HG02943 (cell line): ENCODE data around the gene MSI2.

Source experiments
- ATAC-seq: cut with Tn5 transposase; IDR thresholded peaks from one replicate; pipeline ENCODE4 v1.9.1; 2021; ENCODE audit warnings: mild to moderate bottlenecking, low read depth, moderate library complexity; ENCODE audit not compliant: unreplicated experiment

The MSI2 gene

DNA sequence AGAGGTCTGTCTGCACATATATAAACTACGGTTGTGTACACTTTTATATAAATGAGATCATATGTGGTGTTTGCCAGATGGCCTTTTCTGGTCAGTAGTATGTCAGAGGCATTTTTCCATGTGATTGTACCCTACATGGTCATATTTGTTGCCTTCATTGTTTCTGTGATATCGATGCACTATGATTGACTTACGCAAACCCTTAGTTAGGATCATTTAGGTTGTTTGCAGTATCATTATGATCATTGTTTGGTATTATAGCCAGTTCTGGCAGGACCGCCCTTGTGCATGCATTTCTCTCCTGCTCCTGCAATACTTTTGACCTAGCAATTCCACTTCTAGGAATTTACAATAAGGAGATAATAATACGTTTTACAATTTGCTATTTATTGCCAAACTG is 169.1 kb downstream of the MSI2 start:
- ATAC-seq: no peak

DNA sequence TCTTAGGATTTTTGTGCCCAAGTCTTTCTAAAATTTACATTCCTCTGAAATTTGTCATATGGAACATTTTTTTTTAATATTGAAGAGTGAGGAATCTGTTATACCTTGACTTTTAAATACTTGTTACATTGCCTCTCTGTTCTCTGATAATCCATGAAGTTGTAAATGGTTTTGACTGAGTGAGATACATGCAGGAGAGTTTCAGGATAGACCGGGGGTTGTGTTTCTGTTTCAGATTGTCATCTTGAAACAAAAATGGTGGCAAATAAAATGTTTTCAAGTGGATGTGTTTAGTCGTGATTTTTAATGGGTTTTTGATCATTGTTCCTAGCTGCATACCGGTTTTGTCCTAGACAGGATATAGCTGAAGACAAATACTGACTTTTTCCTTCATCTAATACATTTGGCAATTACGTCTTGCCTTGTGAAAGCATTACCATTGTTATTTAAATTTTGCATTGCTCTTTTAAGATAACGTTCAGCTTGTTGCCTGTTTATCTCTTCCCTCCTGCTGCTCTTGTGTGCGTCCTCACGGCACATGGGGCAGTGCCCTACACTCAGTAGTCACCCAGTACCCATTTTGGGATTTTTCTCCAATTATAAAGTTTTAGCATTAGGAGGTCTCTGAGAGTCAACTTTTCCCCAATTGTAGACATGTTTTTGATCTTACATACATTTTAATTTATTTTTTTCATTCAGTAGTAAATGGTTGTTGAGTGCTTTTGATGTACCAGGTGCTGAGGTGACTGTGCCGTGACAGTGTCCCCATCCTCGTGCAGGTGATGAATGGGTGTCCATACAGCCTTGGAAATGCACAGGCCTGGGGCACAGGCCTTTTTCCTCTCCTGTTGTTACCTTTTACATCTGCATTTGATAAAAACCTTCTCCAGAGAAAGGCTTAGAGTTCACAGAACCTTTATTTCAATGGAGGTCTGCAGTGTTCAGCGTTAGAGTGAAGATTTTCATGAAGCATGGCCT is 169.9 kb downstream of the MSI2 start:
- no peak for ATAC-seq

DNA sequence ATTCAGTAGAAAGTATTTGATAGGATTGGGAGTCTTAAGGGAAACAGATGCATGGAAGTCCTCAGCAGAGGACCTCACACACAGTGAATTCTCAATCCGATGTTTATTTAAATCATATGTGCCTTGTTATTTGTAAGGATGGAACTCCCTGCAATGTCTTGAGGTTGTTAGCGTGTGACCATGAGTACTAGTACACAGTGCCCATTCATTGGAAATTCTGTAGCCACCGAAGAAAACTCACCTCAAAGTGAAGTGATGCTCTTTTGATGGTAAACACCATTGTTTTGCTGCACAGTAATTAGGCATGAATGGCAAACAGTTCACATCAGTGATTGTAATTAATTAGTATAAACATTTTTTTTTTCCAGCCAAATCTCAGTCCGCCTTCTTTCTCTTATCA is 173.6 kb downstream of the MSI2 start:
- no peak for ATAC-seq

DNA sequence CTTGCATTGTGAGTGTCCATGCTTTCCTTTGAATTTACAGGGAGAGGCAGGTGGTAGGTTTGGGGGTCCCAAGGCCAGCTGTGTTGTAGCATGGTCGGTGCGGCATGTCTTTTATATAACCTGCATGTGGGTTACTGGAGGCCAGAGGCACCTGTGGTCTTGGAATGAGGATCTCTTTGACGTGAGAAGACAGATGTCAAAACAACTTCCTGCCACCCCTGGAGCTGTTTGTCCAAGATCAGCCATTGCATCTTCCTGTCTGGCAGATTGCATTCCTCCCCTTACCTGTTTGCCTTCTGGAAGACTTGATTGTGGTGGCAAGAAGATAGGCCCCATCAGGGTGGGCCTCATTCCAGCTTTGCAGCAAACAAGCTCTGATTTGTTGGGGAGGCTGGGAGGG is 175.1 kb downstream of the MSI2 start:
- ATAC-seq: no peak

DNA sequence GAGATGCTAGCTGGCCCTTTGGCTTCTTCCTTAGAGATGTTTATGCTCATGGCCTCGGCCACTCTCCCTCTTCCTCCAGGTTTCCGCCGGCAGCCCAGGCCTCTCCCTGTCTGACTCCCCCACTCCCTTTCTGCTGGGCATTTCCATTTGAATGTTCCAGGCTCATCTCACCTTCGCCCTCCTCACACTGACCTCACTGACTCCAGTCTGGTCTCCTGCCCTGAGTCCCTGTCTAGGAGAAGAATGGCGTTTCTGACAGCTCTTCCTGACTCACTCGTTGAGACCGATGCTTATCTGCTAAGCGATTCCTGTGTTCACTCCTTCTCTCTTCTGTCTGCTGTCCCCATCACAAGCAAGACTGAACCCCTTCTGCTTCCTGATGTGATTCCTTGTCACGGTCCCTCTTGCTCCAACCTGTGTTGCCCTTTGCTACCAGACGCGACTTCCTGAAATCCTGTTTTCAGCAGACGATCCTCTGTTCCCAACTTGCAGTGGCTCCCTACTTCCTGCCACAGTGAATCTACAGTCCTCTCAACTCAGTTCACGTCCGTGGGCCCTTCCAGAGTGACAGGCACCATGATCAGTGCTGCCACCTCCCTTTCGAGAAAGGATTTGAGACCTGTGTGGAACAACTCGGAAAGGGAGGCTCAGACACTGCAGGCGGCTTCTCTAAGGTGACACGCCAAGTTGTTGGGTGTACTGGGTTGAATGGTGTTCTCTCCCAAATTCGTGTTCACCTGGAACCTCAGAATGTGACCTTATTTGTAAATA is 176.4 kb downstream of the MSI2 start:
- ATAC-seq: no peak

DNA sequence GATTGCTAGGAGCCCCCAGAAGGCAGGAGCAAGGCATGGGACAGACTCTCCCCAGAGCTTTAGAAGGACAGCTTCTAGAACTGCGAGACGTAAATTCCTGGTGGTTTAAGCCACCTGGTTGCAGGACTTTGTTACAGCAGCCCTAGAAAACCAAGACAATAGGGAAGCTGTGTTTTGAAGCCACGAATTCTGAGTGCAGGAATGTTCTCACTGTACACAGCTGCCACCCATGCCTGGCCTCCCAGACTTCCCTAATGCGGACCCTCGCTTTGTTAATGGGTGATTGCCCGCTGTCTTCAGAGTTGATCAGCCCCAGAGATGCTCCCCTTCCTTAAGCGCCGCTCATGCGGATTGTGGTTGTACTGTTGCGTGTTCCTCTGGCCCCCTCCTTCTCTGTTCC is 177.1 kb downstream of the MSI2 start:
- ATAC-seq: no peak

DNA sequence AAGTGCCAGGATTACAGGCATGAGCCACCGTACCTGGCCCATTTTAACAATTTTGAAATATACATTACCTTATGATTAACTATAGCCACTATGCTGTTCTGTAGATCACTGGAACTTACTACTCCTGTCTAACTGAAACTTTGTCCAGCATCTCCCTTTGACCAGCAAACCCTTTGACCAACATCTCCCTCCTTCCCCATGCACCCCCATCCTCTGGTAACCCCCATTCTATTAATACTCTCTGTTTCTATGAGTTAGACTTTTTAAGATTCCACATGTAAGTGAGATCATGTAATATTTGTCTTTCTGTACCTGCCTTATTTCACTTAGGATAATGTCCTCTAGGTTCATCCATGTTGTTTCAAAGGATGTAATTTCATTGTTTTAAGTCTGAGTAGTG is 178.0 kb downstream of the MSI2 start:
- ATAC-seq: no peak

DNA sequence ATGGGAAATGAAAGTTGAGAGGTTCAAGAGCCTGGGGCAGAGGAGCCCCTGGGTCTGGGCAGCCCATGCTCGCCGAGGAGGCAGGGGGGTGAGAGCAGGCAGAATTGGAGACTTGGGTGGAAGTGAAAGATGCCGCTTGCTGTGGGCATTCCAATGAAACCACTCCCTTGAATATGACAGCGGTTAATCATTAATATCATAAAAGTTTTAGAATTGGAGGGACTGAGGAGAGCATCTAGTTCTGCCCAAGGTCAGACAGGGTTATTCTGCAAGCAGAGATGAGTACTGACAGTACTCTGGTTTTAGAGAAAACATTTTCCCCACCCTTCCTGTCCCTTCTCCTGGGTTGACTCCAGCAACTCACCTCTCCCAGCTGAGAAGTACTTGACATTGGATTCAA is 180.2 kb downstream of the MSI2 start:
- ATAC-seq: no peak

DNA sequence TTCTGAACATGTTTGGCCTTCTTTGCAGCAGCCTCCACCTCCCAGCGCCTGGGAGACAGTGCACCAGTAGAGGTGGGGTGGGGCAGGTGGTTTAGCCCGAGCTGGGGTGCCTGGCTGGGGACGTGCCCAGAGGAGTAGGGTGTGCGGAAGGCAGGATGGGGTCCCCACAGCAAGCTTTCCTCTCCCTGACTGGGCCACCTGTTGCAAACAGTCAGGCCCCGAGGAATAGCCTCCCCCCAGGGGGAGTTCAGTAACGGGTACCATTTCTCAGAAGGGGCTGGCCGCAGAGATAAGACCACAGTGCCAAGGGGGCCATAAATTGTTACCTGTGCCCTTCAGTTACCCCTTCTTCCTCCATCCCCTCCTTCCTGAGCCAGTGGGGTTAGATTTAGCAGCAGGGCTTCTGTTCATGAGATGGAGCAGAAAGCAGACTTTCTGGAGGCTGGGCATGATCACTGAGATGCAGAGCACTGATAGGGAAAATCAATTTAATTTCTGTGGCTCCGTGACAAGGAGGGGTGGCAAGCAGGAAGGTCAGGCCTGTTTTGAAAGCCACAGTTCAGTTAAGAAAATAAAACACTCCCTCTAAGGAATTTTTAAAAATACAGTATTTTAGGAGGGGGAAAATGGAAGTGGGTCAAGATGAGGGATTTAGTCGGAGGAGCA is 181.9 kb downstream of the MSI2 start:
- ATAC-seq: no peak

DNA sequence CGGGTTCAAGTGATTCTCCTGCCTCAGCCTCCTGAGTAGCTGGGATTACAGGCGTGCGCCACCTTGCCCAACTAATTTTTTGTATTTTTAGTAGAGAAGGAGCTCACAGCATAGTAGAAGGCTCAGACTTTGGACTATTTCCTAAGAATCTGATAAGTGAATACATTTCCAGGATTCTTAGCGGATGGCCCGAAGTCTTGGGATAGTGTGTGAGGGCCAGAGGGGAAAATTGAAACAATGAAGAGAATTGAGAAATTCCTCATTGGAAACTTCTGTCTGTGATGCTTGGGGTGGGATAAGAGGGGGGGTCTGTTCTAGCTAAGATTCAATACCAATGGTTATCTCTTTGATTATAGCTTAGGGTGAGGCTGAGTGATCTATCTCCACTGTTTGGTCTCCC is 183.3 kb downstream of the MSI2 start:
- ATAC-seq: no peak

DNA sequence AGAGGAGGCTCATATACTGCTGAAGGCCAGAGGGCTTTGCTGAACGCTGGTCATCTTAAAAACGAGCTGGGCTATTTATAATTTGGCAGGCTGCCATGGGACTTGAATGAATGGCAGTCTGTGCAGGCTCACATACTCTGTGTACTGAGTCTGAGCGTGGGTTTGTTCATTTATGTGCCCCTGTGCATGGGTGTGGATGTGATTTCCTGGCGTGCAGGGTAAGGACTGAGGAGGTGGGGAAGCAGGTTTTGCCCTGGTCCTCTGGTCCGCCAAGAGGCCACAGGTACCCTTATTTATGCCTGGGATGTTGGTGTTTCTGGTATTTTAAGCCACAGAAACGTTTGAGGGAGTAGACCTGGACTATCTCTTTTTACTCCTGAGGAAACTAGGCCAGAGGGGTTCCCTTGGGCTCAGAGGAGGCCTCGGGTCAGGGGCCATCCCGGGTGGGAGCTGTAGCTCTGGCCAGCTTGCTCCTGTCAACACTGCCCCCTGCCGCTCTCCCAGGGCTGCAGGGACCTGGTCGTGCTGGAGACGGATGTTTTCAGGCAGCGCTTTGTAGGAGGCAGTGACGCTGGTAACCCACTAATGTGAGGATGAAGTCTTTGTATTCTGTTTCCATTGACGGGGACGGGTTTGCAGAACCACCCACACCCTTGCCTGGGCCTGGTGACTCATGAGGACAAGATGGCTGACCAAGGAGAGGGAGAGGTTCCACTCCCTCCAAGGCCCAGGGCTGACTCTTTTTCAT is 184.4 kb downstream of the MSI2 start:
- ATAC-seq: no peak

DNA sequence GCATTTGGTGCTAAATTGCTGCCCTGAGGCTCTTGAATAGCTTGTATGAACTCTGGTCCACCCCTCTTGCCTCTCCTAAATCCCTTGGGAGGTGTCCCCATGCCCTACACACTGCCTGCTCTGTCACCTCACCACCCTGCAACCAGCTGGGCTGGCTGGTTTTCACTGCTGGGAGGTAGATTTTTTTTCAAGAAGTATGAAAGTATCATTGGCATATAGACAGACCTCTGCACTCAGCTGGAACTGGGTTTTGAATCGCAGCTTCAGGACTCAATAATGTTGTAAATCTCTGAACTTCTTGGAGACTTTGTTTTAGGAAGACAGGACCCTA is 184.9 kb downstream of the MSI2 start:
- ATAC-seq: no peak

DNA sequence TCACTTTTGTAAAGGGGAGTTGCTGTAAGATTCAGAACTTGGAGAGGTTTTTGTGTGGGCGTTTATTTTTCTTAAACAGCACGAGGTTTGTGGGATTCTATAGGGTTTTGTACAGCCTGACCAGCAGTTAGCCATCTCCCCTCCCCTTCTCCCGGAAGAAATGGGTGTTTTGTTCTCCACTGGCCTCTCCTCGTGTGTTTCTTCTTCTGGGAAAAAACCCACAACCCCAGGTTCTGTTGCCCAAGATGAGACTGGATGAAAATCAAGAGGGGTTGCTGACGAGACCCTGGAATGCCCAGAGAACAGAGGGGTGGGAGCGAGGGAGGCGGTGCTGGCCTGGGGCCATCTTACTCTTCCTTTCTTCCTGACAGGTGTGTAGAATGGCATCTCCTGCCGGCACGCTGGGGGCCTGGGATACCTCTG is 186.1 kb downstream of the MSI2 start:
- ATAC-seq: no peak

DNA sequence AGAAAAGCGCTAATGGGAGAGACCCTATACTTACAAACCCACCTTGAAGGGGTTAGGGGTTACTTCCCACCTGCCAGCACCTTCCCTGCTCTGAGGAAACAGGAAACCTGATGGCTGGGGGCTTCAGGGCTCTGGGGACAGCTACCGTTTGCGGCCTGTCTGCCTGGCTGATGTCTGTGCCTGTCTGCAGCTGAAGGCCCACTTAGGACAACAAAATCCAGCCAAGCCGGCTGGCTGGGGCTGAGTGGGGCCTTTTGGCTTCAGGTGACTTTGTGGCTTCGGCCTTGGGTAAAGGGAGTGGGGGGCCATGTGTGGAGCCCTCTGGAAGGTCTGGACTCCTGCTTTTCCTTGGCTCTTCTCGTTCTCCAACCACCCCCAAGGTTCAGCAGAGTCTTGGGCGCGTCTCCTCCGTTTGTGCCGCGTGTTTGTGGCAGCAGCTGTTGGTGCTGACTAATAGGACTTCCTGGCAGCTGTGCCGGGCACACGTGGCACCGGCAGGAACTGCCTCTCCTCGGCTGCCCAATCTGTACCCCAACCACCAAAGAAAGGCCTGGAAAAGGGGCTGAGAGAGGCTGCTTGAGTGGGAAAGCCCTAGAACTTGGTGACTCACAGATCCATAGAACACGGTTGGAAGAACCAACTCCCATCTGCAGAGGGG is 186.7 kb downstream of the MSI2 start:
- ATAC-seq: no peak

DNA sequence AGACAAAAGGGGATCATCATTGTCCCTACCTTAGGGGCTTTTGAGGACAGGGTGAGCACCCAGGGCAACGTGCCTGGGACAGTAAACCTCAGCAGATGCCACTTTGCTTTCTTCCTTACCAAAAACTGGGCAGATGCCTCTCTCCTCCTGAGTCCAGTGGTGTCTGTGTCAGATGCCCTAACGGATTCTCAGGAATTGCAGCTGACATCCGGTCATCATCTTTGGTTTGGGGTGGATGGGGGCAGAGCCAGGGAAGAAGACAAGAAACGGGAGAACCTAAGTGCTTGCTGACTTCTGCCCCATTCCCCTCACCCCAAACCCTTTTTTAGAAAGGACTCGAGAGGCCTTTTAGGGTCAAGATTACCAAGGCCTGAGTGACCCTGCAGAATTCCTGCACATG is 187.5 kb downstream of the MSI2 start:
- ATAC-seq: no peak

DNA sequence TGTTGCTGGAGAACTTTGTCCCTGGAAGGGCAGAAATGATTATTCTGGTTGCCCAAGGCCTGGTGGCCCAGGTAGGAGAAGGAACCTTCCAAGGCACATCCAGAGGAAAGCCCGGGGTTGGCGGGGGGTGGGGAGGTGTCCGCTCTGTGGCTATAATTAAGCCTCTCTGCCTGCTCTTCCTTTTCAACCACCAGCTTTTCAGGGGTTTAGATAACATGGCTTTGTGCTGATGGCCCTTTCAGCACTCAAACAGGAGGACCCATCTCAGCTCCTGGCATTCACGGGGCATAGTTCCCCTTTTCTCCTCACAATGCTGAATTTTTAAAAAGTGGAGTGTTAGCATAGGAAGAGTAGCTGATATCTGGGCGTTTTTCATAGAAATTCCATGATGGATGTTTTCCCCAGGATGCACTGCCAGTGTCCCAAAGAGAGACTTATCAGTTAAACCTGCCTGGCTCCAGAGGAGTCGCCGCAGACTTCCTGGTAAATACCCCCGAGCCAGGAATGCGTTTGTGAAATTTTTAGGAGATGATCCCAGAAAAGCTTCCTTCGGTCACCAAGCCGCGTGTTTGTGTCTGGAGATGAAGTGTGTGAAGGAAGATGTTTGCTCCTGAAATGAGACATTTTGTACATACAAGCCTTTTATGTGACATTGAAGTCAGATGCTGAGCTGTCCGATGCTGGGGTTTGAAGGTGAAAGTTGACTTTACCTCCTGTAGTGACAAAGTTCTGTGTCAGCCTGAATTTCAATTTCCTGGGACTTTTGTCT is 188.5 kb downstream of the MSI2 start:
- ATAC-seq: no peak

DNA sequence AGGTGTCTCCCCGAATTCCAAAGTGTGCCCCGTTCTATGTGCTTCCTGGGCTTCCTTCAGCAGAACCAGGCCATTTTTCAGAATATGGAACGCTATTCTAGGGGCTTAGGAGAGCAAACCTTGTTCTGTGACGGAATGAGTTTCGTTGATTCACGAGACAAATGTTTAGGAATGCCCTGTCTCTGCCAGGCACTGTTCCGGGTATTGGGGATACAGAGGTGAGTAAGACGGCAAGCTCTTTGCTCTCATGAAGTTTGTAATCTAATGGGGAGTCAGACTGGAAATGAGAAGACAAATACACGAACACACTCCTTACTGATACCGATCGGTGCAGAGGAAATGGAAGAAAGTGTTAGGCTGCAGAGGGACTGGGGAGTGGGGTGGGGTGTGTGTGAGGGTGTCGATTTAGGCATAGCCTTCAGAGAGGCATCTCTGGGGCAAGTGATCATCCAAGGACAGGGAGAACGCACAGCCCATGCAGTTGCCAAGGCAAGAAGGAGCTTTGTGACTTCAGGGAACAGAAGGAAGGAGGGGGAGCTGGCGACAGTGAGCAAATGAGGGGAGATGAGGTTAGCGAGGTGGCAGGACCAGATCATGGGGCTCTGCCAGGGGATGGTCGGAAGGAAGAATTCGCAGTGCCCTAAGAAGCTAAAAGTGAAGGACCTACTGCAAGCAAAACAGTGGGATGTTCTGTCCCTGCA is 189.6 kb downstream of the MSI2 start:
- ATAC-seq: no peak

DNA sequence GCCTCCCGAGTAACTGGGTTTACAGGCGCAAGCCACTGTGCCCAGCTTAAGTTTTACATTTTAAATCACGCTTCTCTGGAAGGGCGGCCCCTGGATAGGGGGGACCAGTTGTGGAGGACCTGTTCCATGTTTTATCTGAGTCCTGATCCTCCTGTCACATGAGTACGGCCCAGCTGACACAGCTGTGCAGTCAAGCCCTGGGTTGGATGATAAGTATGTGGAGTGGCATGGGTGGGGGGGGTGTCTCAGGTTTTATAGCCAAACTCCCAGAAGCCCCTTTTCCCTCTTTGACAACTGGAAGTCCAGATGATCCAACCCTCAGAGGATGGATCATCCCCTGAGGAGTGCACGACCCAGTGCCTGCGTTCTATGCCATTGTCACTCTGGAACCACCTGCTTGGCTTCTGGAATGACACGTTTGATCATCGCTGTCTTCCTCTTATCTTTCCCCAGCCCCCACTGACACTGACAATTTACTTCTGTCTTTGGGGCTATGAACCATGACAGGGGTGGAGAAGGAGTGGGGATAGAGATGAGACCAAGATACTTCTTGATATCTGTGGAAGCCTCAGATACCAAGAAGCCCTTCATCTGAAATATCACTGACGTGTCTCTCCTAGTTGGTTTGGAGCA is 191.2 kb downstream of the MSI2 start:
- ATAC-seq: no peak
